ENCODE measurements around the gene KCNQ1. TPM values are rescaled to one million over a fixed set of nuclear protein-coding genes. Genes with fewer than 3 reads are reported as not detected.

KCNQ1 gene
- total RNA-seq, 1 donor from 2014 or later: 4.8 TPM

GRCh38 chr11:2826679-2827056 is 381.9 kb downstream of the KCNQ1 start:
- TF ChIP-seq CTCF (conservative IDR thresholded peaks at IDR 0.05): no peak
- DNase-seq (ENCODE audit: extremely low spot score, unreplicated experiment): no peak
- Mint-ChIP-seq H3K4me3 (no peak overlapping the region), H3K27me3 (no peaks in the 10 kb centered on the region), H3K27ac (peak overlapping the region; percentile 92), H3K9me3 (peaks cover 31% of the 10 kb centered on the region), H3K36me3 (peaks cover 22% of the 10 kb centered on the region), H3K4me1 (ENCODE audit: unreplicated experiment) (peaks cover 28% of the 10 kb centered on the region)

- no peak overlapping the region for H3K4me3 Mint-ChIP-seq
- peaks cover 19% of the 10 kb centered on the region for H3K36me3 Mint-ChIP-seq
- H3K27me3 Mint-ChIP-seq: no peaks in the 10 kb centered on the region
- H3K27ac Mint-ChIP-seq: peak overlapping the region; percentile 92
- TF ChIP-seq CTCF (conservative IDR thresholded peaks at IDR 0.05): no peak
- DNase-seq (ENCODE audit: extremely low spot score, unreplicated experiment): no peak
- peaks cover 28% of the 10 kb centered on the region for H3K4me1 Mint-ChIP-seq (ENCODE audit: unreplicated experiment)
- peaks cover 29% of the 10 kb centered on the region for H3K9me3 Mint-ChIP-seq
Observed at GRCh38 chr11:2827256-2827655, 382.4 kb downstream of the KCNQ1 start.

GRCh38 chr11:2827792-2828191 is 383.0 kb downstream of the KCNQ1 start:
- Mint-ChIP-seq H3K27ac (peak overlapping the region; percentile 35), H3K9me3 (peaks cover 24% of the 10 kb centered on the region), H3K27me3 (no peaks in the 10 kb centered on the region), H3K4me3 (no peak overlapping the region), H3K4me1 (ENCODE audit: unreplicated experiment) (peaks cover 28% of the 10 kb centered on the region), H3K36me3 (peaks cover 13% of the 10 kb centered on the region)
- TF ChIP-seq CTCF (conservative IDR thresholded peaks at IDR 0.05): no peak
- no peak for DNase-seq (ENCODE audit: extremely low spot score, unreplicated experiment)

GRCh38 chr11:2828585-2829330 is 383.9 kb downstream of the KCNQ1 start:
- Mint-ChIP-seq H3K27me3 (no peaks in the 10 kb centered on the region), H3K36me3 (peaks cover 8% of the 10 kb centered on the region), H3K9me3 (peaks cover 17% of the 10 kb centered on the region), H3K27ac (no peak overlapping the region), H3K4me3 (no peak overlapping the region), H3K4me1 (ENCODE audit: unreplicated experiment) (peaks cover 28% of the 10 kb centered on the region)
- DNase-seq (ENCODE audit: extremely low spot score, unreplicated experiment): no peak
- TF ChIP-seq CTCF (conservative IDR thresholded peaks at IDR 0.05): no peak

GRCh38 chr11:2830030-2830812 is 385.4 kb downstream of the KCNQ1 start:
- Mint-ChIP-seq H3K4me3 (no peak overlapping the region), H3K27ac (no peak overlapping the region), H3K36me3 (peaks cover 5% of the 10 kb centered on the region), H3K4me1 (ENCODE audit: unreplicated experiment) (peaks cover 21% of the 10 kb centered on the region), H3K27me3 (peaks cover under 1% of the 10 kb centered on the region), H3K9me3 (peaks cover 17% of the 10 kb centered on the region)
- DNase-seq (ENCODE audit: extremely low spot score, unreplicated experiment): no peak
- TF ChIP-seq CTCF (conservative IDR thresholded peaks at IDR 0.05): no peak

Data from type B pancreatic cell (in vitro differentiated cells).